ENCODE results near the gene TTYH3. TPM values are rescaled to one million over a fixed set of nuclear protein-coding genes. Genes with fewer than 3 reads are reported as not detected.
"Not testable (repeated sequence)": the region's sequence is repeated elsewhere in the genome, so short reads cannot be mapped to it uniquely, and the experiment has no call there.

The TTYH3 gene
- total RNA-seq, 1 experiment from 2014 or later = 122 TPM

DNA sequence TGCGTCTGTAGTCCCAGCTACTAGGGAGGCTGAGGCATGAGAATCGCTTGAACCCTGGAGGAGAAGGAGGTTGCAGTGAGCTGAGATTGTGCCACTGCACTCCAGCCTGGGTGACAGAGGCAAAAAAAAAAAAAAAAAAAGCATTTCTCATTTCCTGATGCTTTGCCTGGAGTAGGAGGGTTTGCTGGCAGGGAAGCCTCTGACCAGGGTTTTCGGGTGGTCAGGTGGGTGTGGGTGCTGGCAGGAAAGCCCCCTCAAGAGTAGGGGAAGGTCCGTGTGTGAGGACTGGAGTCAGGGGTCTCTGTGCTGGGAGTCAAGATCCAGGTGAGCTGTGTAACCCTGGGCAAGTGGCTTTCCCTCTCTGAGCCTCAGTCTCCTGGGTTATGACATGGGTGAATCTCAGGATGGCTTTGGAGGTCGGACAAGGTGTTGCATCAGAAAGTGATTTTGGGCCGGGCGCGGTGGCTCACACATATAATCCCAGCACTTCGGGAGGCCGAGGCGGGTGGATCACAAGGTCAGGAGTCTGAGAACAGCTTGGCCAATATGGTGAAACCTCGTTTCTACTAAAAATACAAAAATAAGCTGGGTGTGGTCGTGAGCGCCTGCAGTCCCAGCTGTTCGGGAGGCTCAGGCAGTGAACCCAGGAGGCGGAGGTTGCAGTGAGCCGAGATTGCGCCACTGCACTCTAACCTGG, 59.4 kb downstream of the TTYH3 start:
- H3K14ac ChIP-seq (ENCODE audit: insufficient read depth, low read length) = no peak overlapping the region
- H4K20me1 ChIP-seq (ENCODE audit: control insufficient read depth, insufficient read depth, insufficient read length) = no peaks in the 10 kb centered on the region
- no peak overlapping the region for H4K5ac ChIP-seq (ENCODE audit: insufficient read length, low read depth, low read length)
- H3K9me3 ChIP-seq (ENCODE audit: control insufficient read depth, low read depth, low read length) = no peaks in the 10 kb centered on the region
- H3K79me1 ChIP-seq (ENCODE audit: insufficient read depth, low read depth, low read length, poor library complexity, severe bottlenecking) = no peaks in the 10 kb centered on the region
- peaks cover 47% of the 10 kb centered on the region for H3K27me3 Mint-ChIP-seq (ENCODE audit: low read depth)
- no peaks in the 10 kb centered on the region for H3K79me2 ChIP-seq (ENCODE audit: insufficient read depth, low read length)
- no peaks in the 10 kb centered on the region for H3K4me1 ChIP-seq (ENCODE audit: insufficient read depth, low read length)
- no peak overlapping the region for H3T11ph ChIP-seq (ENCODE audit: low read length)
- H3K23ac ChIP-seq (ENCODE audit: insufficient read length, low read depth, low read length) = no peak overlapping the region
- no peak overlapping the region for H3K4me2 ChIP-seq (ENCODE audit: insufficient read depth, insufficient read length, low read length)
- H4K91ac ChIP-seq (ENCODE audit: insufficient read length, low read depth, low read length) = no peak overlapping the region
- no CpG with 5 or more reads among the region's 18 CpGs for WGBS (ENCODE audit: extremely low coverage, insufficient read length, low lambda C conversion rate)
- no peaks in the 10 kb centered on the region for H3K9me3 Mint-ChIP-seq
- H3K27me3 ChIP-seq (ENCODE audit: insufficient read depth, low read length) = peaks cover 12% of the 10 kb centered on the region; the same call in 1 of the 2 replicates
- H2AFZ ChIP-seq (ENCODE audit: low read length) = no peak overlapping the region
- H3K56ac ChIP-seq (ENCODE audit: insufficient read length, low read depth, low read length) = no peak overlapping the region
- no peak overlapping the region for H3K27ac ChIP-seq (ENCODE audit: insufficient read length, low read depth, low read length)
- H2BK5ac ChIP-seq (ENCODE audit: insufficient read length, low read length) = no peak overlapping the region
- TF ChIP-seq, protein P1, sequence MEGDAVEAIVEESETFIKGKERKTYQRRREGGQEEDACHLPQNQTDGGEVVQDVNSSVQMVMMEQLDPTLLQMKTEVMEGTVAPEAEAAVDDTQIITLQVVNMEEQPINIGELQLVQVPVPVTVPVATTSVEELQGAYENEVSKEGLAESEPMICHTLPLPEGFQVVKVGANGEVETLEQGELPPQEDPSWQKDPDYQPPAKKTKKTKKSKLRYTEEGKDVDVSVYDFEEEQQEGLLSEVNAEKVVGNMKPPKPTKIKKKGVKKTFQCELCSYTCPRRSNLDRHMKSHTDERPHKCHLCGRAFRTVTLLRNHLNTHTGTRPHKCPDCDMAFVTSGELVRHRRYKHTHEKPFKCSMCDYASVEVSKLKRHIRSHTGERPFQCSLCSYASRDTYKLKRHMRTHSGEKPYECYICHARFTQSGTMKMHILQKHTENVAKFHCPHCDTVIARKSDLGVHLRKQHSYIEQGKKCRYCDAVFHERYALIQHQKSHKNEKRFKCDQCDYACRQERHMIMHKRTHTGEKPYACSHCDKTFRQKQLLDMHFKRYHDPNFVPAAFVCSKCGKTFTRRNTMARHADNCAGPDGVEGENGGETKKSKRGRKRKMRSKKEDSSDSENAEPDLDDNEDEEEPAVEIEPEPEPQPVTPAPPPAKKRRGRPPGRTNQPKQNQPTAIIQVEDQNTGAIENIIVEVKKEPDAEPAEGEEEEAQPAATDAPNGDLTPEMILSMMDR (conservative IDR thresholded peaks at IDR 0.05) = no peak
- H3K4me3 Mint-ChIP-seq = no peak overlapping the region
- peaks cover 5 to 8% of the 10 kb centered on the region in 2 experiments for H3K4me1 Mint-ChIP-seq
- H3K23me2 ChIP-seq (ENCODE audit: insufficient read length, low read depth, low read length, poor library complexity, severe bottlenecking) = peaks cover 11% of the 10 kb centered on the region
- H3K9ac ChIP-seq (ENCODE audit: extremely low read depth, insufficient read length, low read length) = no peak overlapping the region
- no peak overlapping the region for H3K18ac ChIP-seq (ENCODE audit: insufficient read length, low read depth, low read length)
- no peaks in the 10 kb centered on the region for H3K36me3 Mint-ChIP-seq (ENCODE audit: insufficient read depth in 1 of 3, low read depth in 3 of 3)
- no peak overlapping the region for H2BK120ac ChIP-seq (ENCODE audit: low read depth, low read length, poor library complexity, severe bottlenecking)
- peak overlapping the region in 1 of 3 experiments; percentile 27; a peak in 1 of 7 replicates for H3K27ac Mint-ChIP-seq
- H4K8ac ChIP-seq (replicated peaks; ENCODE audit: insufficient read length, low read depth, low read length) = no peak overlapping the region
- no peak overlapping the region; the same call in 1 of the 2 replicates for H2BK15ac ChIP-seq (ENCODE audit: low read depth, low read length)
- H2AK5ac ChIP-seq (ENCODE audit: insufficient read length, low read length) = no peak overlapping the region
- H2BK12ac ChIP-seq (ENCODE audit: insufficient read length, low read depth, low read length) = no peak overlapping the region
- no peak overlapping the region for H3K4ac ChIP-seq (ENCODE audit: low read depth, low read length)
- no peak for DNase-seq
- no peak overlapping the region for H2BK20ac ChIP-seq (ENCODE audit: low read depth, low read length, poor library complexity, severe bottlenecking)

DNA sequence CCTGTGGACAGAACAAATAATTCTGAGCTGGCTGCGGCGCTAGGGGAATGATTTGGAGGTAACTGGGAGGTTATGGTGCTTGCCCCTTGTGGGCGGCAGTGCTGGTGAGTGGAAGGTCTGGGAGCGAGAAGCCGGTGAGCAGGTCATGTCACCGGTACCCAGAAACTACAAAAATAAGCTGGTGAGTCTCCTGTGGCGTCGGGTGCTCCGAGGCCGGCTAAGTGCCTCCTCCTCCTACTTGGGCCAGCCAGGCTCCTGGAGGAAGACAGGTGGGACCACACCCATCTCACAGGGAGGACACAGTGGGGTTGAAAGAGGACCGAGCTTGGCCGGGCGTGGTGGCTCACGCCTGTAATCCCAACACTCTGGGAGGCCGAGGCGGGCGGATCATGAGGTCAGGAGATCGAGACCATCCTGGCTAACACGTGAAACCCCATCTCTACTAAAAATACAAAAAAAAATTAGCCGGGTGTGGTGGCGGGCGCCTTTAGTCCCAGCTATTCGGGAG, 60.2 kb downstream of the TTYH3 start:
- Histone ChIP-seq H3K23me2 (ENCODE audit: insufficient read length, low read depth, low read length, poor library complexity, severe bottlenecking) (peaks cover 11% of the 10 kb centered on the region), H3K27me3 (ENCODE audit: insufficient read depth, low read length) (peaks cover 12% of the 10 kb centered on the region; the same call in 1 of the 2 replicates)
- not testable (repeated sequence) for H3K9ac ChIP-seq (ENCODE audit: extremely low read depth, insufficient read length, low read length); H3K4ac ChIP-seq (ENCODE audit: low read depth, low read length); H3K79me2 ChIP-seq (ENCODE audit: insufficient read depth, low read length); H3K56ac ChIP-seq (ENCODE audit: insufficient read length, low read depth, low read length); H3T11ph ChIP-seq (ENCODE audit: low read length); H3K27ac ChIP-seq (ENCODE audit: insufficient read length, low read depth, low read length); H2BK120ac ChIP-seq (ENCODE audit: low read depth, low read length, poor library complexity, severe bottlenecking); H4K8ac ChIP-seq (replicated peaks; ENCODE audit: insufficient read length, low read depth, low read length); H3K4me3 Mint-ChIP-seq; H3K18ac ChIP-seq (ENCODE audit: insufficient read length, low read depth, low read length); H3K79me1 ChIP-seq (ENCODE audit: insufficient read depth, low read depth, low read length, poor library complexity, severe bottlenecking); H2BK12ac ChIP-seq (ENCODE audit: insufficient read length, low read depth, low read length); H3K9me3 Mint-ChIP-seq; H3K9me3 ChIP-seq (ENCODE audit: control insufficient read depth, low read depth, low read length); H2BK20ac ChIP-seq (ENCODE audit: low read depth, low read length, poor library complexity, severe bottlenecking); H4K20me1 ChIP-seq (ENCODE audit: control insufficient read depth, insufficient read depth, insufficient read length); H2AFZ ChIP-seq (ENCODE audit: low read length); H3K4me1 Mint-ChIP-seq; DNase-seq; H3K4me1 ChIP-seq (ENCODE audit: insufficient read depth, low read length); H3K4me2 ChIP-seq (ENCODE audit: insufficient read depth, insufficient read length, low read length); H4K5ac ChIP-seq (ENCODE audit: insufficient read length, low read depth, low read length); H3K36me3 Mint-ChIP-seq (ENCODE audit: insufficient read depth in 1 of 3, low read depth in 3 of 3); H4K91ac ChIP-seq (ENCODE audit: insufficient read length, low read depth, low read length); H2BK15ac ChIP-seq (ENCODE audit: low read depth, low read length); H3K23ac ChIP-seq (ENCODE audit: insufficient read length, low read depth, low read length); H3K27ac Mint-ChIP-seq; H3K14ac ChIP-seq (ENCODE audit: insufficient read depth, low read length); H2AK5ac ChIP-seq (ENCODE audit: insufficient read length, low read length); H2BK5ac ChIP-seq (ENCODE audit: insufficient read length, low read length)
- peaks cover 40% of the 10 kb centered on the region for H3K27me3 Mint-ChIP-seq (ENCODE audit: low read depth)
- no CpG with 5 or more reads among the region's 23 CpGs for WGBS (ENCODE audit: extremely low coverage, insufficient read length, low lambda C conversion rate)
